Tibial artery (tissue), 4 donors: ENCODE data around the gene CACNA1C.

ENCODE experiments used
- DNase-seq, 2 donors: peaks; one replicate each; pipeline ENCODE4 v3.0.0-alpha.2; 2019
- H3K27ac ChIP-seq, 2 donors: fragments of 200-600 bp; sonication (generic) in 1 of 2; 1 replicate in 1 of 2; 2 replicates in 1 of 2; pipeline ENCODE4 v1.5.1; 2018 to 2019; ENCODE audit warnings: mild to moderate bottlenecking in 1 of 2
- H3K27me3 ChIP-seq, 2 donors: fragments of 200-600 bp; sonication (generic) in 1 of 2; one replicate each; pipeline versions ENCODE4 v1.5.1 to v1.6.0; 2016 to 2019
- H3K36me3 ChIP-seq, 3 donors: fragments of 200-600 bp; sonication (generic) in 2 of 3; one replicate each; pipeline ENCODE4 v1.5.1; 2016 to 2019; ENCODE audit warnings: mild to moderate bottlenecking in 2 of 3
- H3K4me1 ChIP-seq, 4 donors: fragments of 200-600 bp; sonication (generic) in 2 of 4; 1 replicate in 3 of 4; 2 replicates in 1 of 4; pipeline ENCODE4 v1.5.1; 2016 to 2019
- H3K4me3 ChIP-seq, 2 donors: fragments of 200-600 bp; sonication (generic) in 1 of 2; 1 replicate in 1 of 2; 2 replicates in 1 of 2; pipeline ENCODE4 v1.5.1; 2018 to 2019; ENCODE audit warnings: mild to moderate bottlenecking in 2 of 2
- H3K9me3 ChIP-seq, 3 donors: fragments of 200-600 bp; sonication (generic) in 1 of 3; one replicate each; pipeline ENCODE4 v1.5.1; 2016 to 2019
- CTCF ChIP-seq, 2 experiments: fragments of 200-600 bp in 1 of 2; fragments of 450-650 bp in 1 of 2; IDR thresholded peaks; one replicate each; pipeline ENCODE4 v1.5.1; 2017 to 2019; ENCODE audit warnings: antibody characterized with exemption in 2 of 2, mild to moderate bottlenecking in 1 of 2, moderate library complexity in 1 of 2
- intact Hi-C: fragments of 100-400 bp; cut with DNase I; formaldehyde crosslinking; loops from one replicate; pipeline ENCODE4 v1.15.0; 2023; ENCODE audit warnings: low total_unique reads

CACNA1C gene

GRCh38 chr12:2341051-2341751 is 288.4 kb downstream of the CACNA1C start:
- Histone ChIP-seq H3K27me3 (no peaks in the 10 kb centered on the region), H3K4me3 (no peak overlapping the region), H3K36me3 (no peaks in the 10 kb centered on the region), H3K9me3 (no peaks in the 10 kb centered on the region), H3K27ac (peak overlapping the region; percentile 53 to 63), H3K4me1 (peaks cover 0 to 99% (median 71%) of the 10 kb centered on the region in 4 donors)
- TF ChIP-seq CTCF (IDR thresholded peaks at IDR 0.05), result no peak
- DNase-seq, result no peak
- intact Hi-C loops, result no loop called here

- intact Hi-C loops, result no loop called here
- Histone ChIP-seq H3K27me3 (no peaks in the 10 kb centered on the region), H3K36me3 (no peaks in the 10 kb centered on the region), H3K27ac (peak overlapping the region; percentile 53 to 63), H3K9me3 (no peaks in the 10 kb centered on the region), H3K4me1 (peaks cover 0 to 99% (median 72%) of the 10 kb centered on the region in 4 donors), H3K4me3 (no peak overlapping the region)
- TF ChIP-seq CTCF (IDR thresholded peaks at IDR 0.05), result no peak
- DNase-seq, result no peak
Measured at GRCh38 chr12:2341871-2342270, 289.1 kb downstream of the CACNA1C start.

- no peak for TF ChIP-seq CTCF (IDR thresholded peaks at IDR 0.05)
- H3K9me3 ChIP-seq, result no peaks in the 10 kb centered on the region
- no peak overlapping the region for H3K4me3 ChIP-seq
- peaks cover 0 to 99% (median 74%) of the 10 kb centered on the region in 4 donors for H3K4me1 ChIP-seq
- peak overlapping the region; percentile 11 to 65 for H3K27ac ChIP-seq
- H3K27me3 ChIP-seq, result no peaks in the 10 kb centered on the region
- peak in 1 of 2 donors; percentile 51 for DNase-seq
- H3K36me3 ChIP-seq, result no peaks in the 10 kb centered on the region
- intact Hi-C loops, result no loop called here
Measured at GRCh38 chr12:2343681-2344080, 290.9 kb downstream of the CACNA1C start.

GRCh38 chr12:2344476-2344875 is 291.7 kb downstream of the CACNA1C start:
- peak overlapping the region; percentile 65 to 83 for H3K27ac ChIP-seq
- intact Hi-C loops, result no loop called here
- H3K9me3 ChIP-seq, result no peaks in the 10 kb centered on the region
- peaks cover 0 to 100% (median 75%) of the 10 kb centered on the region in 4 donors for H3K4me1 ChIP-seq
- no peak overlapping the region for H3K4me3 ChIP-seq
- no peak for TF ChIP-seq CTCF (IDR thresholded peaks at IDR 0.05)
- DNase-seq, result peak in 1 of 2 donors; percentile 42
- H3K36me3 ChIP-seq, result no peaks in the 10 kb centered on the region
- no peaks in the 10 kb centered on the region for H3K27me3 ChIP-seq

GRCh38 chr12:2344885-2345284 is 292.1 kb downstream of the CACNA1C start:
- H3K9me3 ChIP-seq, result no peaks in the 10 kb centered on the region
- intact Hi-C loops, result no loop called here

More at GRCh38 chr12:2344885-2345284, 292.1 kb downstream of the CACNA1C start:
- Histone ChIP-seq H3K27ac (peak overlapping the region; percentile 65 to 83), H3K27me3 (no peaks in the 10 kb centered on the region), H3K36me3 (no peaks in the 10 kb centered on the region), H3K4me1 (peaks cover 0 to 100% (median 76%) of the 10 kb centered on the region in 4 donors), H3K4me3 (no peak overlapping the region)
- no peak for TF ChIP-seq CTCF (IDR thresholded peaks at IDR 0.05)
- peak in 1 of 2 donors; percentile 28 for DNase-seq
